ENCODE results near the gene UGT1A9.

GRCh38 chr2:233799716-233800115 is 128.0 kb downstream of the UGT1A9 start:
- TF ChIP-seq CTCF (conservative IDR thresholded peaks at IDR 0.05; ENCODE audit: low read depth, low read length) (no peak), POLR2A (IDR thresholded peaks at IDR 0.05; ENCODE audit: low read depth, low read length) (no peak), FOS (IDR thresholded peaks at IDR 0.05; ENCODE audit: low read depth, low read length) (no peak), RFX5 (IDR thresholded peaks at IDR 0.05; ENCODE audit: low read depth, low read length) (no peak), NFE2L2 (IDR thresholded peaks at IDR 0.05; ENCODE audit: low read depth, low read length) (no peak), SMC3 (IDR thresholded peaks at IDR 0.05; ENCODE audit: low read depth, low read length) (no peak), CEBPB (IDR thresholded peaks at IDR 0.05; ENCODE audit: low read depth, low read length) (no peak), RCOR1 (IDR thresholded peaks at IDR 0.05; ENCODE audit: insufficient replicate concordance, low read length) (no peak), RAD21 (IDR thresholded peaks at IDR 0.05; ENCODE audit: low read length) (no peak), BHLHE40 (IDR thresholded peaks at IDR 0.05; ENCODE audit: low read depth, low read length) (no peak), MAZ (IDR thresholded peaks at IDR 0.05; ENCODE audit: borderline replicate concordance, low read depth, low read length) (no peak)
